GM19463 (cell line): Measurements from ENCODE around the gene SRGAP2B.
"Not testable (repeated sequence)": the region's sequence is repeated elsewhere in the genome, so short reads cannot be mapped to it uniquely, and the experiment has no call there.

Experiments used
- ATAC-seq: cut with Tn5 transposase; IDR thresholded peaks from one replicate; pipeline ENCODE4 v1.9.1; 2021; ENCODE audit warnings: mild to moderate bottlenecking, moderate library complexity; ENCODE audit not compliant: unreplicated experiment

SRGAP2B gene

GRCh38 chr1:145093517-145094149 lies 1.5 kb downstream of the SRGAP2B start:
- not testable (repeated sequence) for ATAC-seq

GRCh38 chr1:145082483-145083255 lies 12.5 kb downstream of the SRGAP2B start:
- ATAC-seq, result not testable (repeated sequence)

DNA sequence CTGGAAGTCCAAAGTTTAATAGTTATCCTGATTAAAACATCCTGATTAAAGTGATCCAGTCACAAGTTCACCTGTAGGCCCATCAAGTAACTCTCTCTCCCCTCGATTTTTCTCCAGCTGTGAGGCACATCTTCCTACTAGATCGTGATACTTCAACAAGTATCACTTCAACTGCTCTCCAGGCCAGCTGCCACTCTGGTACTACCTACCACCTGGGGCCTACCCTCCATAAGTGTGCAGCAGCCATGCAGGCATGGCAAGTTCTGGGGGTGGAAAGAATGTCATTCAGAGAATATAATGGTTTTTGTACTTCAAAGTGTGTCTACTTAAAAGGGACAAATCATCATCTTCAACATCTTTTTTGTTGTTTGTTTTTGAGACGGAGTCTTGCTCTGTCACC lies 14.9 kb downstream of the SRGAP2B start:
- not testable (repeated sequence) for ATAC-seq

DNA sequence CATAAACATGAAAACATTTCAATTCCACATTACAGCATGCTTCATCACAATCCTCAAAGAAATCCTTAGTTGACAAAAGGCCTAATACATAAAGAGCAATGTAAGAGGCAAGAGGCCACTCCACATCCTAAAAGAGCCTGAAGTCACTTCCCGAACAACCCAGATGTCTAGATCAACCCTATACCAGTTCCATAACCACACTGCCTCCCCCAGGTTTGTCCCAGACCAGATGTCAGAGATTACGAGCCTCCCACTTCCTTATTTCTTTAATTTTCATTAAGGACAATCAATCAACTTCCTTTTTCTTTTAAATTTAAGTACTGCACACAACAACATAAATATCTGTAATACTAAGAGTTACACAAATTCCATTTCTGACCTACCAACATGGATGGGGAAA lies 15.4 kb downstream of the SRGAP2B start:
- ATAC-seq, result not testable (repeated sequence)

DNA sequence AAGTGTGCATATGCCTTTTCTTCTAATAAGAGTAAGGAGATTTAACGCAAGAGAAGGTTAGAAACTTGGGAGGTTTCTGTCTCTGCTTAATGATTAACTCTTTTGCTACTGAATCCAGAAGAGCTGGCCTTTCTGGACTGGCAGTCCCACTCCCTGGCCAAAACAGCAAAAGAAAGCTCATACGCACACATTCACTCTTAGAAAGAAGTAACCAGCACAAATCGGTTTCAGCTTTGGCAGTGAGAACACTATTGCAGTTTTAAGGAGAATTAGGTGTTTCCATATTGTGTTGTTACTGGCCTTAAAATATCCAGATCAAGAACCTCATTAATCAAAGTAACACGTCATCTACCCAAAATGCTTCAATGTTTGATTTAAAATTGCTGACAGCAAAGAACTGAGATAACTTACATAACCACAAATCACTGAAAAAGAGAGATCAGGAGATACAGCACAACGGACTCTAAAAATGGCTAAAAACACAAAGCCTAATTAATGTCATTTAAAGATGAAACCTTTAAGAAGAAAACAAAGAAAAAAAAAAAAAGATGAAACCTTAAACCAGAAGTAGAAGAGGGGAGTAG lies 16.2 kb downstream of the SRGAP2B start:
- not testable (repeated sequence) for ATAC-seq

DNA sequence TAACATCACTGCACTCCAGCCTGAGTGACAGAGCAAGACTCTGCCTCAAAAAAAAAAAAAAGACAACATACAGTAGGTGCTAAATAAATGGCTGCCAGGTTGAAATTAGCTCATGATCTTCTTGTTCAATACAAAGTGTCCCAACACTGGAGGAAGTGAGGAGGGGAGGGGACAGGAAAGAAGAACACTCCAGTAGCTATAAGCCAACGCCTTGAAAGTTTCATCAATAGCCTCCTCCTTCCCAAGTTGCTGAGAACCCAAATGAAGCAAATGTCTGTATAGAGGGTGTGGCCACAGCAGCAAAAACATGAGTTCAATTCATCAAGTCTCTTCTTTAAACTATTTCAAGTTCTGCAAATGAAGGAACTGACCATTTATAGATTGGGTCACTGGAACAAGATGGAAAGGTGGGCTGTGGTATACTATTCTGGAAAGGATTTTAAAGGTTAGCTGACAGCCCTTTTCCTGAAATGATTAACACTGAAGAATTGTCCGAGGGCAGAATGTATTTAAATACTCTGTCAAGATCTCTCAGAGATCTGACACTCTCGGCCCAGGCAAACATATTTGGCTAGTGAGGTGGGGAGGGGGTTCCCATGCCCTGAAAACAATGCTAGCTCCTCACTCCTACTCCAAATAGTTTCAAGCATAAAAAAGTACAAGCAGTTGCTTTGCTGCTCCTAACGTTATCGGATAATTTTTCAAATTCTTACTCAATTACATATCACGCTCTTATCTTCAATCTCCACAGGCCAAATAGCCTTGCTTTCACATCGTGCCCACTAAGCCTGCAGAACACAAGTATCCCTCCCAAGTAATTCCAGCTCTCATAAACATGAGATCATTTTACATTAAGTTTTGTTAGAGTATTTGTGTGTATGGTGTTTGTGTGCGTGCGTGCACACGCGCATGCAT lies 17.0 kb downstream of the SRGAP2B start:
- ATAC-seq, result not testable (repeated sequence)

- not testable (repeated sequence) for ATAC-seq
Measured at GRCh38 chr1:145076877-145077276, 18.3 kb downstream of the SRGAP2B start.

DNA sequence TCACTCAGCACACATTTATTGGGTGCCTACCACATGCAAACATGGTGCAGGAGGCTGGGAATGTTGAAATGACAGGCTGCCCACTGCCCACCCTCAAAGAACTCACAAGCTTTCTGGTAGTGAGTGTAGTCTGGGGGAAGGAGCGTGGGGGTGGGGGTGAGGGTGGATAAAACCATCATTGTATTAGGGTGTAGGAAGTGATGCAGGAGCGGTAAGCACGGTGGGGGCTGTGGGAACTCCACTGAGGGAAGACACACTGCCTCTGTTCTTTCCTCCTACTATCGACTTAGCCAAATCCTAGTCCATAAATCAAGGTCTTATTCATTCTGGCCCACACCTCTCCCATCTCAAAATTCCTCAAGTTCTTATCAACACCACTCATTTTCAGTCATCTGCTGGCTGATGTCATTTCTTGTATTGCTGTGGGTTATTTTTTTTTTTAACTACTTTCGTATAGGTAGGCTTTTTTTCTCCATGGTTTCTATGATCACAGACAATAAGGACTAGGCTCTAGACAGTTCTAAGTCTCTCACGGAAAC lies 21.0 kb downstream of the SRGAP2B start:
- ATAC-seq, result not testable (repeated sequence)

DNA sequence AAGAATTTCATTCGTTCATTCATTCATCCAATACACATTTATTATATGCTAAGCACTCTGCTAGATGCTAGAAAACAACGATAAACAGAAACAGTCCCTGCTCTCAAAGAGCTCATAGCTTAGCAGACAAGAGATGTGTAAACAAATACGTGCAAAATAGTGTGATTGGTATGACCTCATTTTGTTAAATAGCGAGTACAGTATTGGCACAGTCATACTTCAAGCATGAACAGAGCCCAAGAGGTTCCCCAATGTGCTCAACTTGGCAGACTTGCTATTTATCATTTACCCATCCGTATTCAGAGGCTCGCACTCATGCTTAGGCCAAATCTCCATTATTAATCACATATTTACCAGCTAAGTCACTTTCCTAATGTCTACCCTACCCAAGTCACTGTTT lies 23.6 kb downstream of the SRGAP2B start:
- not testable (repeated sequence) for ATAC-seq

DNA sequence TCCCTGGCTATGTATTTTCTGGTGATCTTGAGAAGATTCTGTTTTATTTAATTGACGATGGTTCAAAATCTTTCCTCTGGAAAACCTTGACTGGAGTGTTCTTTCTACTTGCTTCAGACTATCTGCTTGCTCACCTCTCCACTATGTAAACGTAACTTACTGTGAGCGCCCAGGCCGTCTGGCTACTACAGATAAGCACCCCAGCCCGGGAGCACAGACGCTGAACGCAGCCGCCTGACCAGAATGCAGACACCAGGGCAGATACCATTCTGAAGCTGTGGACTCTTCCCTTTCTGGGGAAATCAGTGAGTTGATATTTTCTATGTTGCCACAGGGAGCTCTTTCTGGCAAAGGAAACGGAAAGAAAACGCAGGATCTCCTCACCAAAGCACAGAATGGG lies 28.6 kb downstream of the SRGAP2B start:
- ATAC-seq, result not testable (repeated sequence)

GRCh38 chr1:145065194-145065826 lies 29.8 kb downstream of the SRGAP2B start:
- ATAC-seq, result peak; percentile 76

DNA sequence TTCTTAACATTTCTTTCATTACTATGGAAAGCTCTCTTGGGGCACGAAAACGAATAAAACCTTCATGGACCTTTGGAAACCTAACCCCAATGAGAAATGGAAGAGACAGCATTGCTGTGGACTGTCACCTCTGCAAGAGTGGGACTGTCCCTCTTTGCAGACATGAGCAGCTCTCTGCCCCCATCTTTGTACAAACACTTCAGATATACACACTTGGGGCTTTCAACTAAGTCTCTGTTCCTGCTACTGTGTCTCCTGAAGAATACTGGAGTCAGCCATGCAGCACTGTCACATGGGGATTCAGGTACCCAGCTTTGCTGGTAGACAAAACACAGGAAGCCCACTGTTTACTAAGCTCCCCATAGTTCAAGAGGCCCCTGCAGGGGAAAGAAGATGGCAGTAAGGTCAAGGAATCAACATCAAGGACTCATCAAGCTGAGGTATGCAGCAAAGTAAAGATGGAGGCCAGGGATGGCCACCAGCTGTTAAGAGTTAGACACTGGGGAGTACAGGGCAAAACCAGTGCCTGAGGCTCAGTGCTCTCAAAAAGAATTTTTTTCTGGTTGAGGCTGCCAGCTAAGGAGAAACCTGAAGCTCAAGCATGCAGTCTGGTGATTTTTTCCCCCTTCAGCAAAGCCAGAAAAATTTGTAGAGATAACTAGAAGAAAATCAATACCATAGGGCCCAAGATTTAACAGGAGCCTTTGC lies 31.0 kb downstream of the SRGAP2B start:
- not testable (repeated sequence) for ATAC-seq

GRCh38 chr1:145063285-145063684 lies 31.8 kb downstream of the SRGAP2B start:
- not testable (repeated sequence) for ATAC-seq

GRCh38 chr1:145058184-145058583 lies 36.9 kb downstream of the SRGAP2B start:
- peak; percentile 32 for ATAC-seq

DNA sequence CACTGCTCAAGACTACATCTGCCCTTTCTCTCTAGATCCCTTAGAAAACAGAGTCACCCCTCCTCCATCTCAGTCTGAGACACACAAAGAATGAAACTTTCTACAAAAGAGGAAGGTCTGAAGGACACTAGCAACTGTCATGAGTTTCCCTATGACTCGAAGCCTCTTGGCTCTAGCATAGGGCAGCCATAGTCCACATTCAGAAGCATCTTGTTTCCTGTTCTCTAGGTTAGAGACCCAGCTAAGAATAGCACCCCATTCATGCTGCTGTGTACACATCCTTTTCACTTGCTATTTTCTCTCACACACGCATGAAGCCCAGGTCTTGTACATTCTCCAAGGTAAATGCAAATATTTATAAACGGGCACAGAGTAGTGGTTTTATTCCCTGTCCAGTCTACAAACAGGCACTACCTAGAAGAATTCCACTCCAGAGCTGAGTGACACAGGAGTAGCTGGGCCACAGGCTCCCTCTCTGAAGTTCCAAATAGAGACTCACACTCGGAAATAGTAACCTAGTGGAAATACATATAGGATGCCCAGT lies 39.8 kb downstream of the SRGAP2B start:
- ATAC-seq, result peak; percentile 98

DNA sequence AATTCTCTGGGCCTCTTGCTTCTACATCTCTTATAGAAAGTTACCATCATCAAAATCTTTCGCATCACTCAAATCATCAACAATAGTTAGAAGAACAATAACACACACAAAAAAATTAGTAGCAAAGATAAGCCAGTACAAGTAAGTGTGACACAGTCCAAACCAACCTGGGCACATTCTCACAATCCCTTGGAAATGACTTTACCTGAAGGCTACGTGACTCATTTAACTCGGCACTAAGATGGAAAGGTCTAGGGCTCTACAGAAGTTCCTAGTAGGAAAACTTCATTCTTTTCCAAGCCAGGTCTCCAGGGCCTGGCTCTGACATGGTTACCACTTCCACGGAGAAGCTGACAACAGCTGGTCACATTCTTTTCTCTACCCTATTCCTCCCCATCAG lies 41.7 kb downstream of the SRGAP2B start:
- not testable (repeated sequence) for ATAC-seq

- not testable (repeated sequence) for ATAC-seq
Measured at GRCh38 chr1:145052019-145052776, 42.9 kb downstream of the SRGAP2B start.

GRCh38 chr1:145048181-145048856 lies 46.8 kb downstream of the SRGAP2B start:
- ATAC-seq, result not testable (repeated sequence)
